Neuronal stem cell (in vitro differentiated cells): Measurements from ENCODE around the gene ZNF547.

ENCODE experiments used
- DNase-seq: peaks from one replicate; pipeline ENCODE4 v3.0.0-alpha.2; 2013; ENCODE audit warnings: low spot score
- H2AFZ ChIP-seq: one replicate; pipeline ENCODE4 v1.6.1; 2013; ENCODE audit warnings: mild to moderate bottlenecking, low read length, inconsistent platforms
- H2AK5ac ChIP-seq: 2 replicates; pipeline ENCODE4 v1.6.1; 2013; ENCODE audit warnings: low read depth, mild to moderate bottlenecking, inconsistent platforms, low read length, moderate library complexity, mixed read lengths
- H2BK120ac ChIP-seq: 2 replicates; pipeline ENCODE4 v1.6.1; 2013; ENCODE audit warnings: low read depth, mild to moderate bottlenecking, inconsistent platforms, low read length, moderate library complexity, mixed read lengths
- H2BK12ac ChIP-seq: one replicate; pipeline ENCODE4 v1.6.1; 2013; ENCODE audit warnings: low read length, inconsistent platforms
- H2BK15ac ChIP-seq: 2 replicates; pipeline ENCODE4 v1.6.1; 2013; ENCODE audit warnings: mild to moderate bottlenecking, low read length, inconsistent platforms, mixed read lengths
- H2BK5ac ChIP-seq: one replicate; pipeline ENCODE4 v1.6.1; 2013; ENCODE audit warnings: inconsistent platforms, mild to moderate bottlenecking, low read length, moderate library complexity
- H3K14ac ChIP-seq: one replicate; pipeline ENCODE4 v1.6.1; 2013; ENCODE audit warnings: low read length, inconsistent platforms
- H3K18ac ChIP-seq: 2 replicates; pipeline ENCODE4 v1.6.1; 2013; ENCODE audit warnings: low read length, inconsistent platforms
- H3K23ac ChIP-seq: 2 replicates; pipeline ENCODE4 v1.6.1; 2013; ENCODE audit warnings: low read depth, mild to moderate bottlenecking, mixed read lengths, low read length, inconsistent platforms; ENCODE audit not compliant: poor library complexity
- H3K27ac ChIP-seq: replicated peaks from 3 replicates; pipeline ENCODE4 v1.5.1; 2013; ENCODE audit warnings: low read length, inconsistent platforms
- H3K27me3 ChIP-seq, 3 experiments: 2 replicates each; pipeline ENCODE4 v1.6.1; 2013; ENCODE audit warnings: low read length in 3 of 3, mild to moderate bottlenecking in 2 of 3, inconsistent platforms in 1 of 3, low read depth in 1 of 3, mixed read lengths in 1 of 3, moderate library complexity in 1 of 3; ENCODE audit not compliant: control insufficient read depth in 3 of 3, insufficient read depth in 3 of 3
- H3K36me3 ChIP-seq, 2 donors: replicated peaks in 1 of 2; 2 replicates each; pipeline ENCODE4 v1.6.1; 2013; ENCODE audit warnings: low read length in 2 of 2; ENCODE audit not compliant: control insufficient read depth in 2 of 2, insufficient read depth in 2 of 2
- H3K4ac ChIP-seq: 2 replicates; pipeline ENCODE4 v1.6.1; 2013; ENCODE audit warnings: inconsistent platforms, mild to moderate bottlenecking, low read length, moderate library complexity
- H3K4me1 ChIP-seq, 2 donors: 1 replicate in 1 of 2; 2 replicates in 1 of 2; pipeline ENCODE4 v1.6.1; 2013; ENCODE audit warnings: low read length in 2 of 2, low read depth in 1 of 2; ENCODE audit not compliant: control insufficient read depth in 2 of 2, insufficient read depth in 1 of 2
- H3K4me2 ChIP-seq: one replicate; pipeline ENCODE4 v1.6.1; 2013; ENCODE audit warnings: mild to moderate bottlenecking, low read length, inconsistent platforms; ENCODE audit not compliant: insufficient read depth, poor library complexity, severe bottlenecking
- H3K4me3 ChIP-seq, 2 donors: 2 replicates each; pipeline ENCODE4 v1.5.1; 2013; ENCODE audit warnings: low read length in 2 of 2, mild to moderate bottlenecking in 2 of 2, inconsistent platforms in 1 of 2, moderate library complexity in 1 of 2
- H3K79me1 ChIP-seq: one replicate; pipeline ENCODE4 v1.6.1; 2013; ENCODE audit warnings: low read depth, mild to moderate bottlenecking, inconsistent platforms, low read length, moderate library complexity
- H3K9ac ChIP-seq: one replicate; pipeline ENCODE4 v1.6.1; 2013; ENCODE audit warnings: mild to moderate bottlenecking, low read depth, low read length, inconsistent platforms; ENCODE audit not compliant: poor library complexity
- H3K9me3 ChIP-seq, 2 donors: replicated peaks in 1 of 2; 2 replicates each; pipeline versions ENCODE3 to v1.6.1; 2013; ENCODE audit warnings: low read length in 2 of 2, mild to moderate bottlenecking in 2 of 2, inconsistent platforms in 1 of 2, low read depth in 1 of 2, mixed read lengths in 1 of 2, moderate library complexity in 1 of 2; ENCODE audit not compliant: control insufficient read depth in 2 of 2, insufficient read depth in 1 of 2
- H4K8ac ChIP-seq: one replicate; pipeline ENCODE4 v1.6.1; 2013; ENCODE audit warnings: low read depth, mild to moderate bottlenecking, inconsistent platforms, low read length, moderate library complexity
- H4K91ac ChIP-seq: one replicate; pipeline ENCODE4 v1.6.1; 2013; ENCODE audit warnings: low read length, low read depth, mild to moderate bottlenecking, inconsistent platforms; ENCODE audit not compliant: poor library complexity
- WGBS, 2 donors: extraction: QIAGEN DNeasy Blood & Tissue Kit; methylation state at CpG; one replicate each; pipeline ENCODE4 v1.1.7; 2013; ENCODE audit warnings: missing lambda C conversion rate in 2 of 2, mixed read lengths in 1 of 2; ENCODE audit not compliant: insufficient read length in 2 of 2, insufficient replicate concordance in 1 of 2; ENCODE audit errors: extremely low coverage in 2 of 2; 5-methylcytosine and 5-hydroxymethylcytosine counted together

ZNF547 gene

GRCh38 chr19:57406516-57407123 is 43.3 kb downstream of the ZNF547 start:
- Histone ChIP-seq H2BK120ac (no peak overlapping the region), H2BK5ac (no peak overlapping the region), H2AFZ (no peak overlapping the region), H3K4me3 (no peak overlapping the region), H3K18ac (no peak overlapping the region), H3K4me1 (peaks cover 0 to 3% of the 10 kb centered on the region in 2 donors), H3K4ac (no peak overlapping the region), H3K9me3 (peaks cover 0 to 19% of the 10 kb centered on the region in 2 donors), H3K23ac (no peak overlapping the region), H2AK5ac (no peak overlapping the region), H3K27ac (no peak overlapping the region), H4K91ac (no peak overlapping the region), H3K14ac (no peak overlapping the region), H4K8ac (no peak overlapping the region), H2BK12ac (no peak overlapping the region), H3K4me2 (no peak overlapping the region), H3K79me1 (peaks cover 2% of the 10 kb centered on the region), H3K9ac (no peak overlapping the region), H3K27me3 (no peaks in the 10 kb centered on the region), H3K36me3 (peaks cover 0 to 14% of the 10 kb centered on the region in 2 donors), H2BK15ac (no peak overlapping the region)
- peak; percentile 58 for DNase-seq
- WGBS, 2 donors = no CpG with 5 or more reads among the region's 8 CpGs

- peak within 1 kb of the TSS; percentile 83 to 92 for H3K4me3 ChIP-seq
- peak within 1 kb of the TSS; percentile 90 for H2AFZ ChIP-seq
- H2BK12ac ChIP-seq = no peak within 1 kb of the TSS
- peak within 1 kb of the TSS; percentile 96 for H3K4me2 ChIP-seq
- no peak within 1 kb of the TSS for H4K8ac ChIP-seq
- no peak within 1 kb of the TSS for H4K91ac ChIP-seq
- no peak within 1 kb of the TSS for H3K23ac ChIP-seq
- H3K18ac ChIP-seq = peak within 1 kb of the TSS; percentile 44
- no peak within 1 kb of the TSS for H3K4ac ChIP-seq
- peak within 1 kb of the TSS; percentile 96 for H3K9ac ChIP-seq
- H2BK5ac ChIP-seq = no peak within 1 kb of the TSS
- no peak within 1 kb of the TSS for H2AK5ac ChIP-seq
- H3K9me3 ChIP-seq = no peaks in the 10 kb centered on the region
- H3K14ac ChIP-seq = no peak within 1 kb of the TSS
- H2BK120ac ChIP-seq = no peak within 1 kb of the TSS
- no peaks in the 10 kb centered on the region for H3K27me3 ChIP-seq
- H3K36me3 ChIP-seq = peaks cover 0 to 20% of the 10 kb centered on the region in 2 donors
- DNase-seq = peak; percentile 90
- peaks cover 5 to 7% of the 10 kb centered on the region in 2 donors for H3K4me1 ChIP-seq
- H3K27ac ChIP-seq = no peak within 1 kb of the TSS
- no CpG with 5 or more reads among the region's 55 CpGs for WGBS, 2 donors
- peaks cover 4% of the 10 kb centered on the region for H3K79me1 ChIP-seq
- no peak within 1 kb of the TSS for H2BK15ac ChIP-seq
Measured at GRCh38 chr19:57410877-57411671, 47.7 kb downstream of the ZNF547 start, which contains the start of gene ZNF17. Gene ZNF17 (plus strand): TSS chr19:57411161. CDS start chr19:57413616, 2,455 bp downstream.

- no peak overlapping the region for H3K4me2 ChIP-seq
- no peak overlapping the region for H3K23ac ChIP-seq
- no peak overlapping the region for H3K14ac ChIP-seq
- H2AFZ ChIP-seq = no peak overlapping the region
- no peak overlapping the region for H4K8ac ChIP-seq
- no peak for DNase-seq
- H3K4ac ChIP-seq = no peak overlapping the region
- peaks cover 25 to 70% of the 10 kb centered on the region in 2 donors for H3K36me3 ChIP-seq
- H3K27ac ChIP-seq = no peak overlapping the region
- H3K18ac ChIP-seq = no peak overlapping the region
- H3K9ac ChIP-seq = no peak overlapping the region
- no peak overlapping the region for H2BK5ac ChIP-seq
- no peak overlapping the region for H2BK12ac ChIP-seq
- H3K27me3 ChIP-seq = no peaks in the 10 kb centered on the region
- H2BK15ac ChIP-seq = no peak overlapping the region
- H3K4me3 ChIP-seq = no peak overlapping the region
- H2BK120ac ChIP-seq = no peak overlapping the region
- peaks cover 3 to 27% of the 10 kb centered on the region in 2 donors for H3K9me3 ChIP-seq
- WGBS, 2 donors = no CpG with 5 or more reads among the region's 4 CpGs
- no peaks in the 10 kb centered on the region for H3K79me1 ChIP-seq
- no peak overlapping the region for H4K91ac ChIP-seq
- H2AK5ac ChIP-seq = no peak overlapping the region
- no peaks in the 10 kb centered on the region for H3K4me1 ChIP-seq
Measured at GRCh38 chr19:57419439-57419838, 56.1 kb downstream of the ZNF547 start.

GRCh38 chr19:57421037-57421436 is 57.7 kb downstream of the ZNF547 start:
- Histone ChIP-seq H3K79me1 (no peaks in the 10 kb centered on the region), H3K4me2 (no peak overlapping the region), H2BK15ac (no peak overlapping the region), H3K14ac (no peak overlapping the region), H2BK5ac (no peak overlapping the region), H2BK12ac (no peak overlapping the region), H3K23ac (no peak overlapping the region), H4K91ac (no peak overlapping the region), H2BK120ac (no peak overlapping the region), H3K4ac (no peak overlapping the region), H2AFZ (no peak overlapping the region), H3K9ac (no peak overlapping the region), H3K27ac (no peak overlapping the region), H3K4me3 (no peak overlapping the region), H3K4me1 (no peaks in the 10 kb centered on the region), H3K18ac (no peak overlapping the region), H2AK5ac (no peak overlapping the region), H4K8ac (no peak overlapping the region), H3K36me3 (peaks cover 25 to 59% of the 10 kb centered on the region in 2 donors), H3K9me3 (peaks cover 3 to 27% of the 10 kb centered on the region in 2 donors), H3K27me3 (no peaks in the 10 kb centered on the region)
- DNase-seq = no peak
- WGBS, 2 donors = no CpG with 5 or more reads among the region's 3 CpGs
